ENCODE results near the gene BMP7.

DNA sequence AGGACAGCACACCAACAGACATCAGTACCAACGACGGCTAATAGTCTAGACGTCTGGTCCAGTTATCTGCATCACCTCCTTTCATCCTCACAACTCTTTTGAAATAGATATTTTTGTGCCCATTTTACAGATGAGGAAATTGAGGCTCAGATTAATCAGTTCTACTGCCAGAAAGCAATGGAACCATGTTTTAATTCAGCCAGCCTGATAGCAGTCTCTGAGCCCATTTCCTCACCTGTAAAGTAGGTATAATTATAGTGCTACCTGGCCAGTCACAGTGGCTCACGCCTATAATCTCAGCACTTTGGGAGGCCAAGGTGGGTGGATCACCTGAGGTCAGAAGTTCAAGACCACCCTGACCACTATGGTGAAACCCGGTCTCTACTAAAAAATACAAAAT, 9.8 kb upstream of the BMP7 start:
- TF ChIP-seq, protein P1, sequence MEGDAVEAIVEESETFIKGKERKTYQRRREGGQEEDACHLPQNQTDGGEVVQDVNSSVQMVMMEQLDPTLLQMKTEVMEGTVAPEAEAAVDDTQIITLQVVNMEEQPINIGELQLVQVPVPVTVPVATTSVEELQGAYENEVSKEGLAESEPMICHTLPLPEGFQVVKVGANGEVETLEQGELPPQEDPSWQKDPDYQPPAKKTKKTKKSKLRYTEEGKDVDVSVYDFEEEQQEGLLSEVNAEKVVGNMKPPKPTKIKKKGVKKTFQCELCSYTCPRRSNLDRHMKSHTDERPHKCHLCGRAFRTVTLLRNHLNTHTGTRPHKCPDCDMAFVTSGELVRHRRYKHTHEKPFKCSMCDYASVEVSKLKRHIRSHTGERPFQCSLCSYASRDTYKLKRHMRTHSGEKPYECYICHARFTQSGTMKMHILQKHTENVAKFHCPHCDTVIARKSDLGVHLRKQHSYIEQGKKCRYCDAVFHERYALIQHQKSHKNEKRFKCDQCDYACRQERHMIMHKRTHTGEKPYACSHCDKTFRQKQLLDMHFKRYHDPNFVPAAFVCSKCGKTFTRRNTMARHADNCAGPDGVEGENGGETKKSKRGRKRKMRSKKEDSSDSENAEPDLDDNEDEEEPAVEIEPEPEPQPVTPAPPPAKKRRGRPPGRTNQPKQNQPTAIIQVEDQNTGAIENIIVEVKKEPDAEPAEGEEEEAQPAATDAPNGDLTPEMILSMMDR (conservative IDR thresholded peaks at IDR 0.05; ENCODE audit: low read depth, low read length): no peak
- no peak for TF ChIP-seq EZH2 (IDR thresholded peaks at IDR 0.05; ENCODE audit: borderline replicate concordance, low read depth, low read length, poor library complexity, severe bottlenecking)

Data from A673 (cell line).